Ascending aorta (tissue), 2 donors: ENCODE measurements around the gene GJA3. TPM values are rescaled to one million over a fixed set of nuclear protein-coding genes. Genes with fewer than 3 reads are reported as not detected.

Source experiments
- DNase-seq, 2 donors: peaks; one replicate each; pipeline ENCODE4 v3.0.0-alpha.2; 2019; ENCODE audit warnings: low spot score in 2 of 2
- H3K27ac ChIP-seq, 2 donors: fragments of 200-600 bp; sonication (generic); one replicate each; pipeline ENCODE4 v1.5.1; 2016 to 2017; ENCODE audit warnings: mild to moderate bottlenecking in 1 of 2
- H3K27me3 ChIP-seq: fragments of 200-600 bp; sonication (generic); one replicate; pipeline ENCODE4 v1.5.1; 2017
- H3K36me3 ChIP-seq, 2 donors: fragments of 200-600 bp; sonication (generic); one replicate each; pipeline ENCODE4 v1.5.1; 2016
- H3K4me1 ChIP-seq, 2 donors: fragments of 200-600 bp; sonication (generic); one replicate each; pipeline ENCODE4 v1.5.1; 2016 to 2017; ENCODE audit warnings: mild to moderate bottlenecking in 1 of 2
- H3K4me3 ChIP-seq, 2 donors: fragments of 200-600 bp; sonication (generic); one replicate each; pipeline ENCODE4 v1.5.1; 2016 to 2017; ENCODE audit warnings: mild to moderate bottlenecking in 1 of 2
- H3K9me3 ChIP-seq, 2 donors: fragments of 200-600 bp; sonication (generic); one replicate each; pipeline ENCODE4 v1.5.1; 2016
- CTCF ChIP-seq, 3 experiments: fragments of 200-600 bp in 2 of 3; fragments of 450-650 bp in 1 of 3; sonication (generic) in 2 of 3; IDR thresholded peaks; one replicate each; pipeline ENCODE4 v1.5.1; 2016 to 2019; ENCODE audit warnings: antibody characterized with exemption in 3 of 3, mild to moderate bottlenecking in 1 of 3, moderate library complexity in 1 of 3
- intact Hi-C: fragments of 100-400 bp; cut with DNase I; formaldehyde crosslinking; loops from one replicate; pipeline ENCODE4 v1.15.1; 2023
- total RNA-seq: library from RNA; depleted of rRNA; stranded (reverse); fragments of >200 nt; gene quantifications from one replicate; pipeline ENCODE4 v1.1.0, GENCODE V29; 2016

GJA3 gene
- total RNA-seq, 1 donor from 2014 or later, result not detected

- intact Hi-C loops, result no loop called here
- Histone ChIP-seq H3K4me1 (no peaks in the 10 kb centered on the region), H3K27ac (no peak overlapping the region), H3K9me3 (no peaks in the 10 kb centered on the region), H3K4me3 (no peak overlapping the region), H3K27me3 (no peaks in the 10 kb centered on the region), H3K36me3 (no peaks in the 10 kb centered on the region)
- DNase-seq, result no peak
- no peak for TF ChIP-seq CTCF (IDR thresholded peaks at IDR 0.05)
Measured at GRCh38 chr13:20114066-20114610, 46.7 kb downstream of the GJA3 start.

- intact Hi-C loops, result no loop called here
- no peak for TF ChIP-seq CTCF (IDR thresholded peaks at IDR 0.05)
- no peaks in the 10 kb centered on the region for H3K36me3 ChIP-seq
Measured at GRCh38 chr13:20109037-20109436, 51.8 kb downstream of the GJA3 start.

GRCh38 chr13:20106742-20107141 lies 54.1 kb downstream of the GJA3 start:
- no peak for DNase-seq
- TF ChIP-seq CTCF (IDR thresholded peaks at IDR 0.05), result no peak
- H3K27me3 ChIP-seq, result no peaks in the 10 kb centered on the region
- H3K9me3 ChIP-seq, result no peaks in the 10 kb centered on the region
- H3K36me3 ChIP-seq, result no peaks in the 10 kb centered on the region
- no peaks in the 10 kb centered on the region for H3K4me1 ChIP-seq
- H3K4me3 ChIP-seq, result no peak overlapping the region
- H3K27ac ChIP-seq, result no peak overlapping the region
- intact Hi-C loops, result no loop called here

More at GRCh38 chr13:20109037-20109436, 51.8 kb downstream of the GJA3 start:
- H3K27me3 ChIP-seq, result no peaks in the 10 kb centered on the region
- H3K4me3 ChIP-seq, result no peak overlapping the region
- no peaks in the 10 kb centered on the region for H3K4me1 ChIP-seq
- no peak overlapping the region for H3K27ac ChIP-seq
- H3K9me3 ChIP-seq, result no peaks in the 10 kb centered on the region
- no peak for DNase-seq

- H3K4me3 ChIP-seq, result no peak overlapping the region
- intact Hi-C loops, result no loop called here
- H3K27me3 ChIP-seq, result no peaks in the 10 kb centered on the region
- no peaks in the 10 kb centered on the region for H3K9me3 ChIP-seq
- no peak for TF ChIP-seq CTCF (IDR thresholded peaks at IDR 0.05)
- H3K27ac ChIP-seq, result no peak overlapping the region
- DNase-seq, result no peak
- no peaks in the 10 kb centered on the region for H3K36me3 ChIP-seq
- no peaks in the 10 kb centered on the region for H3K4me1 ChIP-seq
Measured at GRCh38 chr13:20105161-20105689, 55.6 kb downstream of the GJA3 start.

- Histone ChIP-seq H3K36me3 (no peaks in the 10 kb centered on the region), H3K4me1 (no peaks in the 10 kb centered on the region), H3K27me3 (no peaks in the 10 kb centered on the region), H3K27ac (no peak overlapping the region), H3K9me3 (no peaks in the 10 kb centered on the region), H3K4me3 (no peak overlapping the region)
- TF ChIP-seq CTCF (IDR thresholded peaks at IDR 0.05), result no peak
- DNase-seq, result no peak
- intact Hi-C loops, result no loop called here
Measured at GRCh38 chr13:20102525-20103180, 58.2 kb downstream of the GJA3 start.
